Caco-2 (cell line): ENCODE results near the gene CLEC1B. TPM values are rescaled to one million over a fixed set of nuclear protein-coding genes. Genes with fewer than 3 reads are reported as not detected.

Source experiments
- BruUV-seq: library from RNA; stranded (reverse); fragments of 400-500 nt; replicated peaks from 2 replicates; lab custom pipeline; 2021; lab: Mats Ljungman, UMichigan
- CTCF ChIA-PET: fragments of 300-600 bp; sonication (Branson Sonifier 250); formaldehyde crosslinking; loops from one replicate; lab custom pipeline; 2022; ENCODE audit warnings: antibody characterized with exemption; lab: Charles Lee
- POLR2A ChIA-PET: fragments of 300-600 bp; sonication (Branson Sonifier 250); formaldehyde crosslinking; loops from one replicate; lab custom pipeline; 2022; ENCODE audit warnings: antibody characterized with exemption; lab: Charles Lee
- DNase-seq, 2 experiments: peaks; one replicate each; pipeline versions ENCODE4 v3.0.0 to v3.0.0-alpha.2; 2020 to 2022
- H3K27me3 ChIP-seq: replicated peaks from 2 replicates; pipeline ENCODE4 v1.6.0; 2011; ENCODE audit warnings: low read length; ENCODE audit not compliant: control insufficient read depth, insufficient read depth
- H3K36me3 ChIP-seq: 2 replicates; pipeline ENCODE4 v1.5.1; 2011; ENCODE audit warnings: low read length; ENCODE audit not compliant: control insufficient read depth, insufficient read depth
- H3K4me1 ChIP-seq: fragments of 250-450 bp; sonication (Bioruptor Pico); 2 replicates; pipeline ENCODE4 v1.5.1; 2020; ENCODE audit warnings: mild to moderate bottlenecking
- H3K4me3 ChIP-seq: 2 replicates; pipeline ENCODE4 v1.5.1; 2011; ENCODE audit warnings: low read depth, mild to moderate bottlenecking, control low read depth, low read length
- H3K9me3 ChIP-seq: fragments of 250-450 bp; sonication (Bioruptor Pico); 2 replicates; pipeline ENCODE4 v1.5.1; 2020; ENCODE audit warnings: mild to moderate bottlenecking, moderate library complexity
- H3K27ac Mint-ChIP-seq: one replicate; pipeline ENCODE4 v1.8.0; 2022; ENCODE audit warnings: mixed read lengths; ENCODE audit not compliant: unreplicated experiment
- H3K27me3 Mint-ChIP-seq: one replicate; pipeline ENCODE4 v1.8.0; 2022; ENCODE audit warnings: mixed read lengths; ENCODE audit not compliant: insufficient read depth, unreplicated experiment
- H3K36me3 Mint-ChIP-seq: one replicate; pipeline ENCODE4 v1.8.0; 2022; ENCODE audit warnings: mild to moderate bottlenecking, mixed read lengths; ENCODE audit not compliant: insufficient read depth, unreplicated experiment
- H3K4me1 Mint-ChIP-seq: one replicate; pipeline ENCODE4 v1.8.0; 2022; ENCODE audit warnings: low read depth, mixed read lengths; ENCODE audit not compliant: unreplicated experiment
- H3K4me3 Mint-ChIP-seq: one replicate; pipeline ENCODE4 v1.8.0; 2022; ENCODE audit warnings: mild to moderate bottlenecking, moderate library complexity, mixed read lengths; ENCODE audit not compliant: unreplicated experiment
- H3K9me3 Mint-ChIP-seq: one replicate; pipeline ENCODE4 v1.8.0; 2022; ENCODE audit warnings: mixed read lengths; ENCODE audit not compliant: unreplicated experiment
- intact Hi-C: fragments of 100-400 bp; cut with micrococcal nuclease; formaldehyde crosslinking; loops from one replicate; pipeline ENCODE4 v1.10.0; 2022; ENCODE audit not compliant: unreplicated experiment
- total RNA-seq: library from RNA; stranded (reverse); gene quantifications from 2 replicates; pipeline ENCODE4 v1.2.3, GENCODE V29; 2022
- TF ChIP-seq, protein P1 (sequence below), 2 experiments: fragments of 200-600 bp in 1 of 2; IDR thresholded peaks; 1 replicate in 1 of 2; 2 replicates in 1 of 2; pipeline versions ENCODE4 v1.5.1 to v1.8.0; 2011 to 2022; ENCODE audit warnings: antibody characterized with exemption in 1 of 2, control low read depth in 1 of 2, inconsistent platforms in 1 of 2, low read depth in 1 of 2, low read length in 1 of 2, mild to moderate bottlenecking in 1 of 2, moderate library complexity in 1 of 2; ENCODE audit not compliant: insufficient read depth in 1 of 2, severe bottlenecking in 1 of 2, unreplicated experiment in 1 of 2

The CLEC1B gene
- total RNA-seq, 1 experiment from 2014 or later, result not detected

DNA sequence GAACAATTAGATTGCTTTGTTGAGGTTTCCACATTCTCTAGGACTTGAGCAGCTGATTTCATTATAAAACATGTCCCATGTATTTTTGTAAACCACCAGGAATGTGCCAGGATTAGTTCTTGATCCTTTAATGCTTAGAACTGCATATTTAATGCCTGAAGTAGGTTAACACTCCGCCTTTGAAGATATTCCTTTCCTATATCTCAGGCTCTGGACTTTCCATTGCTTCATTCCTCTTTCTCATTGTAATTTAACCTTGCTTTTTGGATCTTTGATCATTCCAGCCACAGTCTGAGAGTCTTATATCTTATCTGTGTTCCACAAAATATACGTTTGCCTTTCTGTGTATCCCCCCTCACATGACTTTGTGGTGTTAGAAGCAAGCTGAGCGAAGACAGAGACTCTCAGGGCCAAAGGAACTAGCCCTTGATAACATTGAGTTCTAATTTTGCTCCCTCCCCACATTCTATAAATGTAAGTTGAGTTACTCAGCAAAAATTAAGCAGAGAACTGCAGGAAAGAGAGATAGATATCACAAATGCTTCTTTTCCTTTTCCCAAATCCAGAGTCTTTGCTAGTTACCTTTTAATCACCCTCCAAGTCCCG is 2.4 kb upstream of the CLEC1B start:
- TF ChIP-seq, protein P1, sequence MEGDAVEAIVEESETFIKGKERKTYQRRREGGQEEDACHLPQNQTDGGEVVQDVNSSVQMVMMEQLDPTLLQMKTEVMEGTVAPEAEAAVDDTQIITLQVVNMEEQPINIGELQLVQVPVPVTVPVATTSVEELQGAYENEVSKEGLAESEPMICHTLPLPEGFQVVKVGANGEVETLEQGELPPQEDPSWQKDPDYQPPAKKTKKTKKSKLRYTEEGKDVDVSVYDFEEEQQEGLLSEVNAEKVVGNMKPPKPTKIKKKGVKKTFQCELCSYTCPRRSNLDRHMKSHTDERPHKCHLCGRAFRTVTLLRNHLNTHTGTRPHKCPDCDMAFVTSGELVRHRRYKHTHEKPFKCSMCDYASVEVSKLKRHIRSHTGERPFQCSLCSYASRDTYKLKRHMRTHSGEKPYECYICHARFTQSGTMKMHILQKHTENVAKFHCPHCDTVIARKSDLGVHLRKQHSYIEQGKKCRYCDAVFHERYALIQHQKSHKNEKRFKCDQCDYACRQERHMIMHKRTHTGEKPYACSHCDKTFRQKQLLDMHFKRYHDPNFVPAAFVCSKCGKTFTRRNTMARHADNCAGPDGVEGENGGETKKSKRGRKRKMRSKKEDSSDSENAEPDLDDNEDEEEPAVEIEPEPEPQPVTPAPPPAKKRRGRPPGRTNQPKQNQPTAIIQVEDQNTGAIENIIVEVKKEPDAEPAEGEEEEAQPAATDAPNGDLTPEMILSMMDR (IDR thresholded peaks at IDR 0.05; ENCODE audit: insufficient read depth in 1 of 2, low read depth in 1 of 2, low read length in 1 of 2, severe bottlenecking in 1 of 2, unreplicated experiment in 1 of 2), result no peak
- H3K36me3 ChIP-seq, result no peaks in the 10 kb centered on the region
- H3K4me1 ChIP-seq, result peaks cover 3% of the 10 kb centered on the region; the same call in 1 of the 2 replicates
- intact Hi-C loops, result no loop called here
- H3K27me3 Mint-ChIP-seq, result peaks cover 14% of the 10 kb centered on the region
- no peak for DNase-seq
- ChIA-PET CTCF (interaction anchor here (0.6 to 4.2 kb wide), 3 partner anchors 9 to 578 kb away, joined by 4 to 18 read pairs (median 4); no protein-coding TSS in a partner anchor), POLR2A (no interaction called here)
- H3K9me3 Mint-ChIP-seq, result no peaks in the 10 kb centered on the region
- no peaks in the 10 kb centered on the region; the same call in 1 of the 2 replicates for H3K27me3 ChIP-seq
- H3K9me3 ChIP-seq, result no peaks in the 10 kb centered on the region
- no peak overlapping the region for H3K4me3 Mint-ChIP-seq
- BruUV-seq, result no TSS peak
- no peaks in the 10 kb centered on the region for H3K36me3 Mint-ChIP-seq
- no peak overlapping the region for H3K4me3 ChIP-seq
- H3K27ac Mint-ChIP-seq, result no peak overlapping the region
- no peaks in the 10 kb centered on the region for H3K4me1 Mint-ChIP-seq

DNA sequence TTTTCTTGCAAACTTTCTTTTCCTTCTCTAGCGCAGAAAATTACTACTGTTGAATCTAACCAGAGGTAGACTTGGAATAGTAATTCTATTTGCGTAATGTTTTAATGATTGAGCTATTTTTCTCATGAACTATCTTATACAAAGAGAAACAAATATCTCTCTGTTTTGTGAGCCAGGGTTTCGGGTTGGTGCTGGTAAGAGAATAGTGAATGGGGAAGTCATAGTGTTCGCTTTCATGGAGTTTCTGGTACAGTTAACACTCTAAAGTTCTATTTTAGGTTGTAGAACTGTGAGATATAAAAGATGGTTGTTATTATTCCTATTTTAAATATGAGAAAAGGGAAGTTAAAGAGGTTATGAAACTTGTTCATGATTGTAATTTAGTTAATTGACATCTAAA is 6.6 kb downstream of the CLEC1B start:
- no TSS peak for BruUV-seq
- Histone ChIP-seq H3K4me1 (no peaks in the 10 kb centered on the region), H3K36me3 (no peaks in the 10 kb centered on the region), H3K9me3 (no peaks in the 10 kb centered on the region), H3K27me3 (no peaks in the 10 kb centered on the region), H3K4me3 (no peak overlapping the region)
- no peaks in the 10 kb centered on the region for H3K9me3 Mint-ChIP-seq
- H3K27me3 Mint-ChIP-seq, result peaks cover 15% of the 10 kb centered on the region
- no peak overlapping the region for H3K27ac Mint-ChIP-seq
- intact Hi-C loops, result no loop called here
- no peaks in the 10 kb centered on the region for H3K4me1 Mint-ChIP-seq
- H3K36me3 Mint-ChIP-seq, result no peaks in the 10 kb centered on the region
- TF ChIP-seq, protein P1 (IDR thresholded peaks at IDR 0.05; ENCODE audit: insufficient read depth in 1 of 2, low read depth in 1 of 2, low read length in 1 of 2, severe bottlenecking in 1 of 2, unreplicated experiment in 1 of 2), result no peak
- ChIA-PET POLR2A (no interaction called here), CTCF (no interaction called here)
- DNase-seq, result no peak
- H3K4me3 Mint-ChIP-seq, result no peak overlapping the region

DNA sequence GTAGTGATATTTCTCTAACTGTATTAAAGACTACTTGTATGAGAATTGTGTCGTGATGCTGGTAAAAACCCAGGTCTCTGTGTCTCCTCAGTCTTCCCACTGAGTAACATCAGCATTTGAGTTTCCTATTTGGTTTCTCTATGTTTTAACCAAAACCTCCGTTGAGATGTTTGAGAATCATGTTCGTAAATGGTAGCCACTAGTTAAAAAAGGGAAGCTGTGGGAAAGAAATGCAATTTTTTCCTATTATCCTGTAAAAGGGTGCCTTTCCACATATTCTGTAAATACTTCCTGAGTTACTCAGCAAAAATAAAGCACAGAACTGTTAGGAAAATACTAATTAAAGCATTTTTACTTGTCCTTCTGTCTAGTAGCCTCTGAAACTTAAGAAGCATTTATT is 7.0 kb downstream of the CLEC1B start:
- Histone ChIP-seq H3K4me3 (no peak overlapping the region), H3K9me3 (no peaks in the 10 kb centered on the region), H3K36me3 (no peaks in the 10 kb centered on the region), H3K27me3 (no peaks in the 10 kb centered on the region), H3K4me1 (no peaks in the 10 kb centered on the region)
- H3K4me3 Mint-ChIP-seq, result no peak overlapping the region
- H3K27me3 Mint-ChIP-seq, result peaks cover 15% of the 10 kb centered on the region
- TF ChIP-seq, protein P1 (IDR thresholded peaks at IDR 0.05; ENCODE audit: insufficient read depth in 1 of 2, low read depth in 1 of 2, low read length in 1 of 2, severe bottlenecking in 1 of 2, unreplicated experiment in 1 of 2), result no peak
- CTCF ChIA-PET, result no interaction called here
- H3K4me1 Mint-ChIP-seq, result no peaks in the 10 kb centered on the region
- DNase-seq, result no peak
- intact Hi-C loops, result no loop called here
- POLR2A ChIA-PET, result no interaction called here
- no peak overlapping the region for H3K27ac Mint-ChIP-seq
- no peaks in the 10 kb centered on the region for H3K36me3 Mint-ChIP-seq
- no peaks in the 10 kb centered on the region for H3K9me3 Mint-ChIP-seq
- no TSS peak for BruUV-seq
